Measurements from ENCODE around the gene TGDS.
"Not testable (repeated sequence)": the region's sequence is repeated elsewhere in the genome, so short reads cannot be mapped to it uniquely, and the experiment has no call there.

The TGDS gene

GRCh38 chr13:94595950-94596574 lies at the start of gene TGDS:
TGDS (minus strand) TSS chr13:94596152; CDS start chr13:94596136, 16 bp downstream.
- DNase-seq (ENCODE audit: low spot score): peak; percentile 83

GRCh38 chr13:94641409-94641941 lies 45.5 kb upstream of the TGDS start:
- DNase-seq (ENCODE audit: low spot score): peak; percentile 47

GRCh38 chr13:94640721-94641120 lies 44.8 kb upstream of the TGDS start:
- DNase-seq (ENCODE audit: low spot score): no peak

GRCh38 chr13:94637677-94638076 lies 41.7 kb upstream of the TGDS start:
- not testable (repeated sequence) for DNase-seq (ENCODE audit: low spot score)

GRCh38 chr13:94636942-94637578 lies 41.1 kb upstream of the TGDS start:
- no peak for DNase-seq (ENCODE audit: low spot score)

GRCh38 chr13:94636096-94636495 lies 40.1 kb upstream of the TGDS start:
- DNase-seq (ENCODE audit: low spot score): not testable (repeated sequence)

- DNase-seq (ENCODE audit: low spot score): no peak
Measured at GRCh38 chr13:94632226-94632980, 36.5 kb upstream of the TGDS start.

- DNase-seq (ENCODE audit: low spot score): no peak
Measured at GRCh38 chr13:94630858-94631257, 34.9 kb upstream of the TGDS start.

- DNase-seq (ENCODE audit: low spot score): no peak
Measured at GRCh38 chr13:94623316-94623715, 27.4 kb upstream of the TGDS start.

GRCh38 chr13:94622344-94622743 lies 26.4 kb upstream of the TGDS start:
- no peak for DNase-seq (ENCODE audit: low spot score)

- no peak for DNase-seq (ENCODE audit: low spot score)
Measured at GRCh38 chr13:94620286-94620896, 24.4 kb upstream of the TGDS start.

GRCh38 chr13:94617389-94618000 lies 21.5 kb upstream of the TGDS start:
- no peak for DNase-seq (ENCODE audit: low spot score)

- no peak for DNase-seq (ENCODE audit: low spot score)
Measured at GRCh38 chr13:94613051-94613450, 17.1 kb upstream of the TGDS start.

- no peak for DNase-seq (ENCODE audit: low spot score)
Measured at GRCh38 chr13:94612050-94612449, 16.1 kb upstream of the TGDS start.

GRCh38 chr13:94610475-94610874 lies 14.5 kb upstream of the TGDS start:
- no peak for DNase-seq (ENCODE audit: low spot score)

- no peak for DNase-seq (ENCODE audit: low spot score)
Measured at GRCh38 chr13:94609196-94609595, 13.2 kb upstream of the TGDS start.

GRCh38 chr13:94608586-94608985 lies 12.6 kb upstream of the TGDS start:
- no peak for DNase-seq (ENCODE audit: low spot score)

GRCh38 chr13:94607939-94608338 lies 12.0 kb upstream of the TGDS start:
- DNase-seq (ENCODE audit: low spot score): no peak

GRCh38 chr13:94607056-94607455 lies 11.1 kb upstream of the TGDS start:
- DNase-seq (ENCODE audit: low spot score): no peak

- no peak for DNase-seq (ENCODE audit: low spot score)
Measured at GRCh38 chr13:94602467-94602866, 6.5 kb upstream of the TGDS start.

- peak; percentile 99 for DNase-seq (ENCODE audit: low spot score)
Measured at GRCh38 chr13:94601446-94602431, 5.8 kb upstream of the TGDS start, which contains the start of gene GPR180. GPR180 (plus strand) TSS chr13:94601857; CDS start chr13:94601928, 71 bp downstream.
